CD4-positive, alpha-beta T cell treated with Interleukin-4 for 4 hours (primary cell): Measurements from ENCODE around the gene RDX.
"Not testable (repeated sequence)": the region's sequence is repeated elsewhere in the genome, so short reads cannot be mapped to it uniquely, and the experiment has no call there.

ENCODE experiments used
- DNase-seq: peaks from one replicate; pipeline ENCODE4 v3.0.0-alpha.2; 2020

Gene RDX

GRCh38 chr11:110296226-110297075, at the start of gene RDX:
Gene RDX (minus strand): TSS chr11:110296614. CDS start chr11:110279692, 16,922 bp downstream.
- DNase-seq, result peak; percentile 46

DNA sequence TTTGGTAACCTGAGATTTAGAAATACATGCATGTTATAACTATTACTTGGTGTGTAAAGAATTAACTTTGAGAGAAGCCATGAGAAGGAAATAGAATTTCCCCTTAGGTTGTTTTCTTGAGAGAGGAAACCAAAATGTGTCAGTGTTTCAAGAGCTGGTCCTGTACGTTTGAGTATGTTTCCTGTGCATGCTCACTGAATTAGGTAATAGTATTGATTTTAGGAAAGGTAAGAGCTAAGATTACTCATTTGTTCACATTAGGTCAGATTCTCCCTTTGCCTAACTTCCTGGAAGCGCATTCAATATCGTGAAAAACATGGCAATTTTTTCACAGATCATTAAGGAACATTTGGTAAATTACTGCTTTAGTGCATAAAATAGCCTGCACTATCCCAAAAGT, 49.3 kb upstream of the RDX start:
- DNase-seq, result peak; percentile 36

DNA sequence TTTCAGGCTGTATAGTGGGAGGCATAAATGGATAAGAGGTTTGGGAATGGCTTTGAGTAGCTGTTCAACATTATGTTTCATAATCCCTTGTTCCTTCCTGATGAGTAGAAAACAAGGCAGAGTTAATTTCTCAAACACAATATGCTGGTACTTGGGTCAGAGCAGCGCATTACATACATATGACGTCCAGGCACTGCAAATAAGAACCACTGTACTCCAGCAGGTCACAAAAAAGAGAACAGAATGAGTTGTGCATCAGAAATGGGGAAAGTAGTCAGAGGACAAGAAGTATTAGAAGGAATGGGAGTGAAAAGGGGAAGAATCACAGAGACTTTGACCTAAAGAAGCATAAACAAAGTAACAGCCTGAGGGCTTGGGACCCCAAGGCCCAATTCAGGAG, 44.0 kb upstream of the RDX start:
- DNase-seq, result no peak

DNA sequence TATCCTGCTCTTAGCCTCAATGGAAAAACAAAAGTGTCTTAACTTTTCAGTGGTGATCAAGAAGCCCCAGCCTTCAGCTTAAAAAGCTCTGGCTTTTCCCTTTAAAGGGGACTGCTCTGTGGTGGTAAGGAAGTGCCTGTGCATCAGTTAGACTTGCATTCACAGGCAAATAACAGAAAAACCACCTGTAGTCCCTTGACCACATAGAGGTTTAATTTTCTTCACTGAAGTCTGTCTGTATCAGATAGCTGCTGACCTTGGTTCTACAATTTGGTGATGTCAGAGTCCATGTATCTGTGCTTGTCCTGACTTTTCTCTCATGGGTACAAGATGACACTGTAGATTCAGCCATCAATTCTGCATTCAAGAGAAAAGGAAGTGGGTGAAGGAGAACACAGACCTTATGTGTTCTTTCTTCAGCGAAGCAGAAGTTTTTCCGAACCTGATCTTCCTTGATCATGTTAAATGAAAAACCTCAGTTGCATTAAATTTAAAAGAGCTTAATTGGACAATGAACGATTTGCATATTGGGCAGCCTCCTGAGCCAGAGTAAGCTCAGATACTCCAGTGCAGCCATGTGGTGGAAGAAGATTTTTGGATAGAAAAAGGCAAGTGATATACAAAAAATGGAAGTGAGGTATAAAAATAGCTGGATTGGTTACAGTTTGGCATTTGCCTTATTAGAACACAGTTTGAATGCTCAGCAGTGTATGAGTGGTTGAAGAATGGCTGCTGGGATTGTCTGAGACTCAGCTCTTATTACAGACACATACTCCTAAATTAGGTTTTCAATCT, 43.2 kb upstream of the RDX start:
- DNase-seq, result no peak

GRCh38 chr11:110338684-110339083, 42.3 kb upstream of the RDX start:
- no peak for DNase-seq

DNA sequence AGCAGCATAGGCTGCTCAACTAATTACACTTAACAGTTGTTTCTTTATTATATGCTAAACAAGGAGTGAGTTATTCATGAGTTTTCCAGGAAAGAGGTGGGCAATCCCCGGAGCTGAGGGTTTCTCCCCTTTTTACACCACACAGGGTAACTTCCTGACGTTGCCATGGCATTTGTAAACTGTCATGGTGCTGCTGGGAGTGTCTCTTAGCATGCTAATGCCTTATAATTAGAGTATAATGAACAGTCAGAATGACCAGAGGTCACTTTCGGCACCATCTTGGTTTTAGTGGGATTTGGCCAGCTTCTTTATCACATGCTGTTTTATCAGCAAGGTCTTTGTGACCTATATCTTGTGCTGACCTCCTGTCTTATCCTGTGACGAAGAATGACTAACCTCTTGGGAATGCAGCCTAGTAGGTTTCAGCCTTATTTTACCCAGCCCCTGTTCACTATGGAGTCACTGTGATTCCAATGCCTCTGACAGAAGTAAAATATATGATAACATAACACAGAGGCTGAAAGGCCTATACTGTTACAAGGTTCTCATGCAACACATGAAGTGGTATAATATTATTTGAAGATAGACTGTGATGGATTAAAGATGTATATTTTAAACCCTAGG, 41.3 kb upstream of the RDX start:
- peak; percentile 41 for DNase-seq

DNA sequence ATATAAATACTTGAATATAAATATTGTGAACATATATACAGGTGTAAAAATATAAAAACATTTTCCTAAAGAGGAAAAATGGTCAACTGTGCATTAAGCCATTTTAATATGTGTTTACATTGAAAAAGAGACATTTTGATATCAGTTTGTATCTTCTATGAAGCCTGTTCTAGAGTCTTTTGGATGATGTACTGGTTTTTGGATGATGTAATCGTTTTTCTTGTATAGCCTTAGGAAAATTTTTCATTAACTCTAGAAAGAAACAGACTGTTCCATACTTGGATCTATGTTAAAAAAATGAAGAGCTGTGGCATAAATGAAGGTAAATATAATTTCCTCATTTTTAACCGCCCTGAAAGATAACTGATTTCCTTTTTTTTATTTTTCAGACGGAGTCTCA, 39.6 kb upstream of the RDX start:
- DNase-seq, result no peak

- DNase-seq, result no peak
Observed at GRCh38 chr11:110335358-110335757, 38.9 kb upstream of the RDX start.

GRCh38 chr11:110331626-110332025, 35.2 kb upstream of the RDX start:
- no peak for DNase-seq

- DNase-seq, result no peak
Observed at GRCh38 chr11:110329445-110329844, 33.0 kb upstream of the RDX start.

DNA sequence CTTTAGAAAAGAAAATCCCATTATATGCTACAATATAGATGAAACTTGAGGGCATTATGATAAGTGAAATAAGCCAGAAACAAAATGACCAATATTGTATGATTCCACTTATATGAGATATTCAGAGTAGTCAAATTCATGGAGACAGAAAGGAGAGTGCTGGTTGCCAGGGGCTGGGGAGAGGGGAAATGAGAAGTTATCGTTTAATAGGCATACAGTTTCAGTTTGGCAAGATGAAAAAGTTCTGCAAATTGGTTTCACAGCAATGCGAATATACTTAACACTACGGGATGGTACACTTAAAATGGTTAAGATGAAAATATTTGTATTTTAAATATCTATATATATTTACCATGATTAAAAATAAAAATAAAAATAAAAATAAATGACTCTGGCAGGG, 31.1 kb upstream of the RDX start:
- no peak for DNase-seq

DNA sequence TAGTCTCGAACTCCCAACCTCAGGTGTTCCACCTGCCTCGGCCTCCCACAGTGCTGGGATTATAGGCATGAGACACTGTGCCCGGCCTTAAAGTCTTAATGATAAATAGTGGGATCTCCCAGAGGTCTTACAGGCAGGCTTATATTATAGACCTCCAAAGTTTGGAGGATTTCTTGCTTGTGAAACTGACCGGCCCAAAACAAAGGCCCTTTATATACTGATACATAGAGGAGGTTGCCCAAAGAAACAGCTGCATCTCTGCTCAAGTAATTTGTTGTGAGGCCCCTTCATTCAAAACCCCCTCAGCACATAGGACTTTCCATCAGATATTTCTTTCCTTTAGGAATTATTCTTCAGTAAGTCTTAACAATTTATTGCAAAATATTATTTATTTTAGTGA, 27.4 kb upstream of the RDX start:
- DNase-seq, result no peak

DNA sequence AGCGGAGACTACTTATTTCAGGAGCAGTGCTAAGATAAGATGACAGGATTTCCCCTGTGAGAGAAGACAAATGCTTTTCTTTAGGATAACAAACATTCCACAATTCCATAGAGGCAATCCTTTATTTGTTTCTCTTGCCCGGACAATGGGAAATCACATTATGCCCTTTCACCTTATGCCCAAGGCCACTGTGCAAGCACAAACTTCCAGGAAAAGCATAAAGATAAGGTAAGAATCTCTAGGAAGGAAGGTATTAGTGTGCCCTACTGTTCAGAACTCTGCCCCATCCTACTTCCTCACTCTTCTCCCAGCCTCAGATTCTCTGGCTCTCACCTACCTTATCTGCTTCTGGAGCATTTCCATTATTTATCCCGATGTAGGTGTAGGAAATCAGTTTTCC, 23.1 kb upstream of the RDX start:
- no peak for DNase-seq

DNA sequence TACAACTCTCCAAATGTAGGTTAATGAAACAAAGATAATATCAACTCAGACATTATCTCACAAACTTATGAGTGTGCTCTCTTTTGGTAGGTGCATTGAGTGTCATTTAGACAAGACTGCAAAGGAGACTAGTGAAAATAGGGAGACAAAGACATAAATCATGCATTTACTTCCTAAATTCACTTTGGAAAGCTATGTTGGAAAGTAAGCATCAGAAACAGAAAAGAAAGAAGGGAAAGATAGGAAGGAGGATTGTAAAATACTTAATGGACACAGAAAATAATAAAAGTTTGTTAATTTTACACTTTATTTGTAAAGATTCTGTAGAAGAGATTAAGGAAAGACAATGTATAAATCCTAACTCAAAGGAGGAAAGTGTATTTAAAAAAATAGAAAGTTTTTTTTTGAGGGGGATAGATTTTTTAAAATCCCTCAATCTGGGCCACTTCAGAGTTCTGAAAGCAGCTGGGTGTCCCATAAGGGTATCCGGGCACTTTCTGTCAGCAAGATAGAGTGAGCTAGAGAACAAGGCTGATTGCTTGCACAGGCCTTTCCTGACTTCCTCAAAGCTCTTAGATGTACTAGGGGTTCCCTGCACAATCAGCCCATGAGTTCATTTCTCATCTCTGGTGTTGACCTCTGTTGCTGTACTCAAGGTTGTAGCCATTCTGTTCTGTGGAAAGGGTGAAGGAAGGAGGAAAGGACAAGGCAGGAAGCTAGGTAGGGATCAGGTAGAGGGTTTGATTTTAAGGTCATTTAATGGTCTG, 22.4 kb upstream of the RDX start:
- no peak for DNase-seq

DNA sequence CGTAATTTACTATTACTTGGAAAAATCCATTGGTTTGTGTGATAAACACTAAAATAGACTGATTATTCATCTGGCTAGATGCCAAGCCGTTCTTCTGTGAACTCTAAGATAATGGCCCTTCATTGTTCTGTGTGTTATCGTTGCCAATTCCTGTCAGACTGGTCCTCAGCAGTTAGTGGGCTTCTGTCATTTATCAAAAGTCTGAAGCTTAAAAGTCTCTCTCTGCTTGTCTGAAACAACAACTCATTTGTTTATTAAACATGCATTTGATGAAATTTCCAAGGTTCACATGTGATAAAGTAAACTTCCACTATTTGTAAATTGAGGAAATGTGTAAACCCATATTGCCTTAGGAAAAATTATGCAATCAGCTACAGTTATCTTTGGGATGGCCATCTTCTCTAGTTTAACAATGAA, 21.1 kb upstream of the RDX start:
- no peak for DNase-seq

DNA sequence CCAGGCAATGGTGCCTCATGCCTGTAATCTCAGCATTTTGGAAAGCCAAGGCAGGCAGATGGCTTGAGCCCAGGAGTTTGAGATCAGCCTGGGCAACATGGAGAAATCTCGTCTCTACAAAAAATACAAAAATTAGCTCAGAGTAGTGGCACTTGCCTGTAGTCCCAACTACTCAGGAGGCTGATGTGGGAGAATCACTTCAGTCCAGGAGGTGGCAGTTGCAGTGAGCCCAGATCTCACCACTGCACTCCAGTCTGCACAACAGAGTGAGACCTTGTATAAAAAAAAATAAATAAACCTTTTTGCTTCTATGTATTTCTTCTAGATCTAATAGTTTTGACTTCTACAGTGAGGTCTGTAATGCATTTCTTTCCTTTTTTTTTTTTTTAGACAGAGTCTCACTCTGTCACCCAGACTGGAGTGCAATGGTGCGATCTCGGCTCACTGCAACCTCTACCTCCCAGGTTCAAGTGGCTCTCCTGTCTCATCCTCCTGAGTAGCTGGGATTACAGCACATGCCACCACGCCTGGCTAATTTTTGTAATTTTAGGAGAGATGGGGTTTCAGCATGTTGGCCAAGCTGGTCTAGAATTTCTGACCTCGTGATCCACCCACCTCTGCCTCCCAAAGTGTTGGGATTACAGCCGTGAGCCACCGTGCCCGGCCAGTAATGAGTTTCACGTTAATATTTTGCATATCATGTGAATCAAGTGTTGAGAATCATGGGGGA, 18.1 kb upstream of the RDX start:
- DNase-seq, result no peak

DNA sequence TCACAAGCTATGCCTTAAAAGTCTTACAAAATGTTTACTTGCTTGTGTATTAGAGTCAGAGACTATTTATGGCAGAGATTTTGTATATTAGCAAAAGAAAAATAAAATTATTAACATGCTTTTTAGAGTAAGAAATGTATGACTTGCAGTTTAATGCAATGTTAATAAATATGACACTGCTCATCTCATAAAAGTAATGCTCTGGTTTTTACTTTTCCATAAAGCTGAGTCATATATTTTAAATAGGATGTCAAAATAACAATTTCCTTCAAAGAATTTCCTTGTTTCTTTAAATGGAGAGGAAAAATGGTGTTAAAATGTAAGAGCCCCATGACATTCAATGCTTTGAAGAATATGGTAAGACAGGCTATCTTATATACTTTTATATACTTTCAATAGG, 16.3 kb upstream of the RDX start:
- DNase-seq, result no peak

DNA sequence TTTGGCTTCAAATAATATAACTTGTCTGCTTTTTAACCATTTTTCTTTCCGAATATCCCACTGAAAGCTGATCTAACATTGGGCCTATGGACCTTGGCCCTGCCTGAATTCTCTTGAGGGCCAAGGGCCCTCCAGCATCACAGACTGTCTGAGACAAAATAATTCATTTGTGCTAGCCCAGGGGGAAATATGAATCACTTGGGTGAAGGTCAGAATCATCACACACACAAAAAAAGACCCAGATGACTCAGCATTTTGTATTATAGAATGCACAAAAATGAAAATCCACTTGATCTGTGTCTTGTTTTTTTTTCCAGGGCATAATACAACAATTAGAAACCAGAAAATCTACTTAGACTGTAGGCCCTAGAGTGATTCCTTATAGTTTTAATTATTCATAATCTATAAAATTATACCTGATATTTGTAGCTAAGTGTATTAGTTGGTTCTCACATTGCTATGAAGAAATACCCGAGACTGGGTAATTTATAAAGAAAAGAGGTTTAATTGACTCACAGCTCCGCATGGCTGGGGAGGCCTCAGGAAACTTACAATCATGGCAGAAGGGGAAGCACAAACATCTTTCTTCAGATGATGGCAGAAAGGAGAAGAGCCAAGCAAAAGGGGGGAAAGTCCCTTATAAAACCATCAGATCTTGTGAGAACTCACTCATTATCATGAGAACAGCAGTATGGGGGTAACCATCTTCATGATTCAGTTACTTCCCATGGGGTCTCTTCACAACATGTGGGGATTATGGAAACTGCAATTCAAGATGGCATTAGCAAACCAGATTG, 15.6 kb upstream of the RDX start:
- no peak for DNase-seq

DNA sequence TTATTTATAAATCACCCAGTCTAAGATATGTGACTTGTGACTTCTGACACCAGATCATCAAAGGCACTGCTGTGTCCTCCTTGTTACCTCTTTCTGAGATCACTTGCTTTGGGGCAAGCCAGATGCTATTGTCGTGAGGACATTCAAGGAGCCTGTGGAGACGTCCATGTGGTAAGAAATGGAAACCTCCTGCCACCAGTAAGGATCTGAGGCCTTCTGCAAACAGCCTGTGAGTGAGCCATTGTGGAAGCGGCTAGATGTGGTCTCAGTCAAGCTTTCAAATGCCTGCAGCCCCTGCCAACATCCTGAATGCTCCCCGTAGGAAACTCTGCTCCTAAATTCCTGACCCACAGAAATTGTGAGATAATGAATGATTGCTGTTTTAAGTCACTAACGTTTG, 11.7 kb upstream of the RDX start:
- no peak for DNase-seq

- not testable (repeated sequence) for DNase-seq
Observed at GRCh38 chr11:110306019-110306388, 9.6 kb upstream of the RDX start.
